Ovary (tissue), 9 donors: Measurements from ENCODE around the gene CAPN5. TPM values are rescaled to one million over a fixed set of nuclear protein-coding genes. Genes with fewer than 3 reads are reported as not detected.

Experiments used
- DNase-seq, 5 donors: peaks; one replicate each; pipeline ENCODE4 v3.0.0-alpha.2; 2019 to 2020
- H3K27ac ChIP-seq, 2 donors: fragments of 200-600 bp; one replicate each; pipeline versions ENCODE4 v1.5.1 to v1.8.0; 2019 to 2022
- H3K27me3 ChIP-seq: fragments of 200-600 bp; one replicate; pipeline ENCODE4 v1.8.0; 2022
- H3K36me3 ChIP-seq: fragments of 200-600 bp; sonication (generic); one replicate; pipeline ENCODE4 v1.5.1; 2019
- H3K4me1 ChIP-seq: one replicate; pipeline ENCODE4 v1.8.1; 2013; ENCODE audit warnings: mild to moderate bottlenecking, moderate library complexity; ENCODE audit not compliant: insufficient read depth
- H3K4me3 ChIP-seq: fragments of 200-600 bp; sonication (generic); one replicate; pipeline ENCODE4 v1.5.1; 2017
- H3K9me3 ChIP-seq, 2 donors: fragments of 200-600 bp in 1 of 2; sonication (generic) in 1 of 2; one replicate each; pipeline versions ENCODE4 v1.5.1 to v1.8.1; 2013 to 2019; ENCODE audit warnings: mild to moderate bottlenecking in 1 of 2, moderate library complexity in 1 of 2
- CTCF ChIP-seq, 3 donors: fragments of 450-650 bp in 2 of 3; fragments of 200-600 bp in 1 of 3; IDR thresholded peaks; one replicate each; pipeline versions ENCODE4 v1.5.1 to v1.8.0; 2016 to 2022; ENCODE audit warnings: antibody characterized with exemption in 3 of 3, mild to moderate bottlenecking in 1 of 3
- EP300 ChIP-seq: sonication (generic); formaldehyde crosslinking; IDR thresholded peaks from one replicate; pipeline ENCODE4 v1.6.1; 2017; ENCODE audit warnings: antibody characterized with exemption
- POLR2A ChIP-seq: fragments of 450-650 bp; IDR thresholded peaks from one replicate; pipeline ENCODE4 v1.6.1; 2017; ENCODE audit warnings: antibody characterized with exemption, mild to moderate bottlenecking, moderate library complexity
- WGBS, 3 donors: extraction: QIAGEN DNeasy Blood & Tissue Kit in 1 of 3; methylation state at CpG; one replicate each; pipeline versions ENCODE4 v1.1.5 to v1.1.7; 2013 to 2017; 5-methylcytosine and 5-hydroxymethylcytosine counted together
- intact Hi-C, 4 donors: fragments of 100-400 bp; cut with DNase I; formaldehyde crosslinking; loops; one replicate each; pipeline versions ENCODE4 v1.11.0 to v1.15.1; 2022 to 2023
- polyA plus RNA-seq, 2 donors: library from polyadenylated mRNA; stranded (reverse); fragments of 200-250 nt in 1 of 2; fragments of 350-450 nt in 1 of 2; fragmentation: Illumina TruSeq in 1 of 2; extraction: RNeasy Lipid Tissue Mini Kit (QIAGEN cat#74804) in 1 of 2; gene quantifications; one replicate each; pipeline ENCODE4 v1.2.3, GENCODE V29; 2013 to 2014
- total RNA-seq, 7 donors: library from RNA; depleted of rRNA in 2 of 7; stranded (reverse); fragments of >200 nt in 2 of 7; fragmentation: NEBNext Ultra II Directional in 3 of 7; extraction: Animal tissue kit (Norgen Biotek cat#: 25700) in 3 of 7; gene quantifications; one replicate each; pipeline versions ENCODE4 v1.1.0 to v1.2.4, GENCODE V29; 2016 to 2023
- donor health status: DM: no; HTN: no; CAD: no; lungs with moderate emphysema.
- donor health status: DM: no; HTN: no; CAD: no.
- donor health status: Bipolar disorder and iron deficiency.
- donor health status: DM: yes; HTN: yes; CAD: no.
- donor health status: DM: no; HTN: no; CAD: no.
- donor health status: DM: yes; HTN: yes; CAD: no.

CAPN5 gene
- total and polyA plus RNA-seq, 9 donors, result 3.0 to 82.2 (median 21.3) TPM

- intact Hi-C loops, result loop anchor here (2.0 to 10.0 kb wide), 5 partner anchors 62 to 429 kb away; partner anchors contain the start of gene PAK1 (in 1 of the 4)
Observed at GRCh38 chr11:77125695-77126094, 58.9 kb downstream of the CAPN5 start.

GRCh38 chr11:77126156-77126775 lies 59.5 kb downstream of the CAPN5 start:
- 68 to 72% (median 69%) methylated on average over 17 of the region's 17 CpGs for WGBS, 3 donors
- Histone ChIP-seq H3K36me3 (no peaks in the 10 kb centered on the region), H3K4me1 (peaks cover 11% of the 10 kb centered on the region), H3K27ac (peak overlapping the region in 1 of 2 donors; percentile 59), H3K4me3 (no peak overlapping the region), H3K9me3 (no peaks in the 10 kb centered on the region), H3K27me3 (no peaks in the 10 kb centered on the region)
- TF ChIP-seq POLR2A, result no peak
- no peak for TF ChIP-seq EP300
- no peak for TF ChIP-seq CTCF (IDR thresholded peaks at IDR 0.05)
- DNase-seq, result peak in 1 of 5 donors; percentile 50
- intact Hi-C loops, result loop anchor here (2.0 to 10.0 kb wide), 5 partner anchors 61 to 429 kb away; partner anchors contain the start of gene PAK1 (in 1 of the 4)

More at GRCh38 chr11:77125695-77126094, 58.9 kb downstream of the CAPN5 start:
- no peak for DNase-seq
- Histone ChIP-seq H3K9me3 (no peaks in the 10 kb centered on the region), H3K27me3 (no peaks in the 10 kb centered on the region), H3K36me3 (no peaks in the 10 kb centered on the region), H3K27ac (no peak overlapping the region), H3K4me3 (no peak overlapping the region), H3K4me1 (peaks cover 8% of the 10 kb centered on the region)
- TF ChIP-seq EP300 (no peak), CTCF (IDR thresholded peaks at IDR 0.05) (no peak), POLR2A (no peak)
- 67 to 75% (median 71%) methylated on average over 4 of the region's 4 CpGs for WGBS, 3 donors

GRCh38 chr11:77126861-77127234 lies 60.1 kb downstream of the CAPN5 start:
- TF ChIP-seq POLR2A (no peak), CTCF (IDR thresholded peaks at IDR 0.05) (no peak), EP300 (no peak)
- Histone ChIP-seq H3K27ac (peak overlapping the region in 1 of 2 donors; percentile 59), H3K27me3 (no peaks in the 10 kb centered on the region), H3K4me1 (peaks cover 12% of the 10 kb centered on the region), H3K36me3 (no peaks in the 10 kb centered on the region), H3K9me3 (no peaks in the 10 kb centered on the region), H3K4me3 (peak overlapping the region; percentile 41)
- 13 to 18% (median 15%) methylated on average over 7 to 10 of the region's 10 CpGs for WGBS, 3 donors
- DNase-seq, result peak in 2 of 5 donors; percentile 38 to 55
- intact Hi-C loops, result loop anchor here (1.0 to 10.0 kb wide), 6 partner anchors 60 to 428 kb away; partner anchors contain the start of gene PAK1 (in 1 of the 4)

GRCh38 chr11:77127235-77127911 lies 60.6 kb downstream of the CAPN5 start:
- no peak for TF ChIP-seq EP300
- no peak for TF ChIP-seq POLR2A
- peak; percentile 99 to 100 (median 99) for TF ChIP-seq CTCF (IDR thresholded peaks at IDR 0.05)
- Histone ChIP-seq H3K9me3 (no peaks in the 10 kb centered on the region), H3K4me3 (peak overlapping the region; percentile 41), H3K4me1 (peaks cover 14% of the 10 kb centered on the region), H3K36me3 (no peaks in the 10 kb centered on the region), H3K27me3 (no peaks in the 10 kb centered on the region), H3K27ac (peak overlapping the region; percentile 50 to 59)
- intact Hi-C loops, result loop anchor here (1.0 to 10.0 kb wide), 6 partner anchors 60 to 427 kb away; partner anchors contain the start of gene PAK1 (in 1 of the 4)
- 1% methylated on average over 26 to 27 of the region's 27 CpGs for WGBS, 3 donors
- DNase-seq, result peak; percentile 71 to 85 (median 81)
